Measurements from ENCODE around the gene RPL27A. TPM values are rescaled to one million over a fixed set of nuclear protein-coding genes. Genes with fewer than 3 reads are reported as not detected.

Gene RPL27A
- total RNA-seq, 1 donor from 2014 or later = 748 TPM

- no peak for TF ChIP-seq CTCF (IDR thresholded peaks at IDR 0.05; ENCODE audit: unreplicated experiment)
- Mint-ChIP-seq H3K9me3 (ENCODE audit: low read depth) (no peaks in the 10 kb centered on the region), H3K4me1 (ENCODE audit: low read depth) (peaks cover 23% of the 10 kb centered on the region), H3K36me3 (ENCODE audit: insufficient read depth) (peaks cover 35% of the 10 kb centered on the region), H3K4me3 (ENCODE audit: low read depth) (peak overlapping the region; percentile 88), H3K27me3 (no peaks in the 10 kb centered on the region), H3K27ac (peak overlapping the region; percentile 78)
- no peak for DNase-seq (ENCODE audit: low spot score, unreplicated experiment)
Observed at GRCh38 chr11:8689726-8690255, 7.2 kb downstream of the RPL27A start.

GRCh38 chr11:8690374-8691342 lies 8.1 kb downstream of the RPL27A start:
- Mint-ChIP-seq H3K9me3 (ENCODE audit: low read depth) (no peaks in the 10 kb centered on the region), H3K27ac (no peak overlapping the region), H3K36me3 (ENCODE audit: insufficient read depth) (peaks cover 30% of the 10 kb centered on the region), H3K4me1 (ENCODE audit: low read depth) (peaks cover 21% of the 10 kb centered on the region), H3K27me3 (no peaks in the 10 kb centered on the region), H3K4me3 (ENCODE audit: low read depth) (peak overlapping the region; percentile 88)
- DNase-seq (ENCODE audit: low spot score, unreplicated experiment) = no peak
- no peak for TF ChIP-seq CTCF (IDR thresholded peaks at IDR 0.05; ENCODE audit: unreplicated experiment)

- H3K4me3 Mint-ChIP-seq (ENCODE audit: low read depth) = no peak overlapping the region
- H3K36me3 Mint-ChIP-seq (ENCODE audit: insufficient read depth) = peaks cover 32% of the 10 kb centered on the region
- peaks cover 21% of the 10 kb centered on the region for H3K4me1 Mint-ChIP-seq (ENCODE audit: low read depth)
- no peaks in the 10 kb centered on the region for H3K9me3 Mint-ChIP-seq (ENCODE audit: low read depth)
- no peak for TF ChIP-seq CTCF (IDR thresholded peaks at IDR 0.05; ENCODE audit: unreplicated experiment)
- DNase-seq (ENCODE audit: low spot score, unreplicated experiment) = no peak
- H3K27ac Mint-ChIP-seq = no peak overlapping the region
- H3K27me3 Mint-ChIP-seq = no peaks in the 10 kb centered on the region
Observed at GRCh38 chr11:8691601-8692000, 9.0 kb downstream of the RPL27A start.

GRCh38 chr11:8692417-8692816 lies 9.8 kb downstream of the RPL27A start:
- peaks cover 35% of the 10 kb centered on the region for H3K36me3 Mint-ChIP-seq (ENCODE audit: insufficient read depth)
- DNase-seq (ENCODE audit: low spot score, unreplicated experiment) = no peak
- H3K4me1 Mint-ChIP-seq (ENCODE audit: low read depth) = peaks cover 21% of the 10 kb centered on the region
- H3K27me3 Mint-ChIP-seq = no peaks in the 10 kb centered on the region
- H3K27ac Mint-ChIP-seq = no peak overlapping the region
- H3K9me3 Mint-ChIP-seq (ENCODE audit: low read depth) = no peaks in the 10 kb centered on the region
- no peak overlapping the region for H3K4me3 Mint-ChIP-seq (ENCODE audit: low read depth)
- TF ChIP-seq CTCF (IDR thresholded peaks at IDR 0.05; ENCODE audit: unreplicated experiment) = no peak

GRCh38 chr11:8693010-8693551 lies 10.5 kb downstream of the RPL27A start:
- no peak for DNase-seq (ENCODE audit: low spot score, unreplicated experiment)
- no peak overlapping the region for H3K27ac Mint-ChIP-seq
- H3K4me3 Mint-ChIP-seq (ENCODE audit: low read depth) = no peak overlapping the region
- H3K27me3 Mint-ChIP-seq = no peaks in the 10 kb centered on the region
- peaks cover 17% of the 10 kb centered on the region for H3K4me1 Mint-ChIP-seq (ENCODE audit: low read depth)
- TF ChIP-seq CTCF (IDR thresholded peaks at IDR 0.05; ENCODE audit: unreplicated experiment) = no peak
- H3K9me3 Mint-ChIP-seq (ENCODE audit: low read depth) = no peaks in the 10 kb centered on the region
- peaks cover 36% of the 10 kb centered on the region for H3K36me3 Mint-ChIP-seq (ENCODE audit: insufficient read depth)
